Erythroblast (primary cell): ENCODE data around the gene TTC21B.
"Not testable (repeated sequence)": the region's sequence is repeated elsewhere in the genome, so short reads cannot be mapped to it uniquely, and the experiment has no call there.

Source experiments
- GATA1 ChIP-seq: IDR thresholded peaks from 2 replicates; pipeline ENCODE4 v1.6.1; 2011; ENCODE audit warnings: low read depth, mild to moderate bottlenecking, control low read depth, low read length, moderate library complexity
- POLR2A ChIP-seq: IDR thresholded peaks from 2 replicates; pipeline ENCODE4 v1.6.1; 2011; ENCODE audit warnings: mild to moderate bottlenecking, low read length

DNA sequence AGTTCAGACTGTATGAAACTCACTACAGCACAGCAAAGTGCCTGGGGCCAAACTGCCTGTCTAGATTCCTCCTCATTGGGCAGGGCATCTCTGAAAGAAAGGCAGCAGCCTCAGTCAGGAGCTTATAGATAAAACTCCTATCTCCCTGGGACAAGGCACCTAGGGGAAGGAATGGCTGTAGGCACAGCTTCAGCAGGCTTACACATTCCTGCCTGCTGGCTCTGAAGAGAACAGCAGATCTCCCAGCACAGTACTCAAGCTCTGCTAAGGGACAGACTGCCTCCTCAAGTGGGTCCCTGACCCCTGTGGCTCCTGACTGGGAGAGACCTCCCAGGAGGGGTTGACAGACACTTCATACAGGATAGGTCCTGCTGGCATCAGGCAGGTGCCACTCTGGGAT is 18.6 kb upstream of the TTC21B start:
- not testable (repeated sequence) for TF ChIP-seq POLR2A, GATA1
